HG02970 (cell line): Measurements from ENCODE around the gene SMPD1.

ENCODE experiments used
- ATAC-seq: cut with Tn5 transposase; IDR thresholded peaks from one replicate; pipeline ENCODE4 v1.9.1; 2021; ENCODE audit warnings: mild to moderate bottlenecking, moderate library complexity, moderate number of reproducible peaks; ENCODE audit not compliant: unreplicated experiment, low FRiP score

The SMPD1 gene

DNA sequence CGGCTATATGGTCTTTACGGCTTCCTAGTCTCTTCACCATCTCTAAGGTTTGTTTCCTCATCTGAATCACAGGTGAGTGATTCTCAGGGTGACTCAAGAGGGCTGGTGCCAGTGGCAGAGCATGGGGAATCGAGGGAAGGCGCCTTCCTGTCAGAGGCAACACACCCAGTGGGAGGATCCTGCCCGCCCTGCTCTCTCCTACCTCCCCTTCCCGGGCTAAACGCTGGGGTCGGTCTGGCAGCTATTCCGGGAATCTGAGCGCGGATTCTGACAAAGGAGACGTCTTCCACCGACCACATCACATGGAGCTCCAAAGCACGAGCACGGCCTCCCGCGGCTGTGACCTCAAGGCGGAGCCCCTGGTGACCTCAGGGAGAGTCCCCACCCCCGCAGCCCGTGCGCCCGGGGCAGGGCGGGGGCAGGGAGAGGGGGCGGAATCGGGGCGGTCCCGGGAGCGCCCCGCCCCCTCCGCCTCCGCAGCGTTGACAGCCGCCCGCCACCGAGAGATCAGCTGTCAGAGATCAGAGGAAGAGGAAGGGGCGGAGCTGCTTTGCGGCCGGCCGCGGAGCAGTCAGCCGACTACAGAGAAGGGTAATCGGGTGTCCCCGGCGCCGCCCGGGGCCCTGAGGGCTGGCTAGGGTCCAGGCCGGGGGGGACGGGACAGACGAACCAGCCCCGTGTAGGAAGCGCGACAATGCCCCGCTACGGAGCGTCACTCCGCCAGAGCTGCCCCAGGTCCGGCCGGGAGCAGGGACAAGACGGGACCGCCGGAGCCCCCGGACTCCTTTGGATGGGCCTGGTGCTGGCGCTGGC lies at the start of gene SMPD1:
Gene SMPD1 (plus strand): TSS at position 570 of the 813 bp plus-strand sequence. CDS start 125 bp downstream, at position 695.
- ATAC-seq, result peak; percentile 97

DNA sequence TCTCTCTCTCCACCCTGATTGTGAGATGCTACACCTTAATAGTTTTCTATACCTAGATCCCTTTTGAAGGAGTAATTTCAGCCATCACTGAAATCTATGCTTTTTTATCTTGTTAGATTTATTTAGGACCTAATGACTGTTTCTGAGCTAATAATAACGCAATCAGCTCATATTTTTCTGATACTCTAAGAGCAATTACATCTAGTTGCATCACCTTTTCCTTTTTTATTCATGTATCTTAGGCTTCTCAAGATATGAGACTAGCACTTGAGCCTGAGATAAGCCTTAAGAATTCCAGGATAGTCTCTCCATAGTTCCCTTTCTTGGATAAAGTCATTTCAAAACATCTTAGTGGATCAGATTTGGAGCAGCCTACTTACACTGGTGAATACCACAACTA lies 44.9 kb upstream of the SMPD1 start:
- ATAC-seq, result no peak

DNA sequence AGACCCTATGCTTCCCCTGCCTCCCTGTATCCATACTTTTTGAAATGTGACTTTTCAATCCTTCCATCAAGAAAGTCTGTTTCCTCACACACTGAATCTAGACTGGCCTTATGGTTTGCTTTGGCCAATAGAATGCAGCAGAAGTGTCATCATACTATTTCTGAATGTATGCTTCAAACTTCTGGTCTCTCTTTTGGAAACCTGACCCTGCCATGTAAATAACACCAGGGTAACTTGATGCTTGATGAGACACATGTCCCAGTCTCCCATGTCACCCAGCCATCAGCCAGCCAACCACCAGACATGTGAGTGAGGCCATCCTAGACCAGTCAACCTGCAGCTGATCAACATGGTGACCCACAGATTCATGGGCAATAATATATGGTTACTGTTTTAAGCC lies 40.2 kb upstream of the SMPD1 start:
- no peak for ATAC-seq

DNA sequence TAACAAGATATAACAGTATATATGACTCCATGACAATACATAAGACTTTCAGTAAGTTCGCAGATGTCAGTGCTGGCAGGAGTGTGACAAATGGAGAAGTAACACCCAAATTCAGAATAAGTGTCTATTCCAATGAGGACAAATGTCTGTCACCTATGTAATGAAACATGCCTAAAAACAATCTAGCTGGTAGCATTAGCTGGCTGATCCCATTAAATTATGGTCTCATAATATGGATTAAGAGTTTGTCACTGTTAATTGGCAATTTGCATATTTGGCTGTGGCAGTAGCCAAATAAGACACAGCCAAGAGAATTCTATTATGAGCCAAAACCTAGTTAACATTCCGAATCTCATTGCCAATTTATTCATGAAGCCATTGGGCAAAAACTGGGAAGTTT lies 39.8 kb upstream of the SMPD1 start:
- ATAC-seq, result no peak

DNA sequence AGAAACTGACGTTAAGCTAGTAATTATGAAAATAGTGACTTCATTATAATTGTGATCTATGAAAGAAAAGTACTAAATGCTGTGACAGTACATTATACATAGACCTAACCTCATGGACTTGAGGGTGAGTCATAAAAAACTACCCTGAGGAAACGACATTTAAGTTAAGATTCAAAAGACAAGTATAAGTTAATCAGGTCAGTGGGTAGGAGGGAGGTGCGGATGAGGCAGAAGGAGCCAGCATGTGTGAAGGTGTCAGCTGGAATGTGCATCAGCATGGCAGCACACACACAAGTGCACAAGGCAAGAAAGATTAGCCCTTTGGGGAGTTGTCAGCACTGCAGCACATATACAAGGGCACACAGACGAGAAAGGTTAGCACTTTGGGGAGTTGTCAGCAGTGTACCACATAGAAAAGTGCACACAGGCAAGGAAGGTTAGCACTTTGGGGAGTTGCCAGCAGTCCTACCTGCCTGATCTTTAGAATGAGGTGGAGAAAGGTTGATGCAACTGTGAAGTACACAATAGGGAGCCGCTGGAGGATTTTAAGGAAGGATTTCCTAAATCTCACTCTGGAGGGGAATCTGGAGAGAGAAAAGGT lies 38.4 kb upstream of the SMPD1 start:
- ATAC-seq, result no peak

DNA sequence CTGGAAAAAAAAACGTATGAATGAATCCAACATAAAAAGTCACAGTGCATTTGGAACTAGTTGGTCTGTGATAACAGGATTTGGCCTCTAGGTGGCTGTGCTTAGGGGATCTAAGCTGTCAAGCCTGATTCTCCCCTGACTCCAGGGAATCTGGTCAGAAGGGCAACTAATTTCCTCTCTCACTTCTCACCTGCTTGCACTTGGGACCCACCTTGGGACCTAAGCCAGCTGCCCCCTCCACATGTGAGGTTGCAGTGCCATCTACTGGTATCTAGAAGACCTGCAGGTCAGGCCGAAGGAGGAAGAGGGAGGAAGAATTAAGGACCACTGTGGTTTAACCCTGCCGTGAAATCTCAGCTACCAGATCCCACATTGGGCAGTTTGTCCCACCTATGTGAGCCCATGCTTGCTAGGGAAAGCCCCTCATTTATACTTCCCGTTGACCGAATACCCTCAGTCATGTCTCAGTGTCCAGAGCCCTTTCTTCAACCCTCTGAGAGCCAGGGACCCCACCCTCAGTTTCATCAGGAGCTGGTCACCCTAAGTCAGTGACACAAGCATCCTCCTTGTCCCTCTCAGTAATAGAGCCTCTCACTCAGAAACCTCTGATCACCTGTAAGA lies 36.8 kb upstream of the SMPD1 start:
- ATAC-seq, result no peak

DNA sequence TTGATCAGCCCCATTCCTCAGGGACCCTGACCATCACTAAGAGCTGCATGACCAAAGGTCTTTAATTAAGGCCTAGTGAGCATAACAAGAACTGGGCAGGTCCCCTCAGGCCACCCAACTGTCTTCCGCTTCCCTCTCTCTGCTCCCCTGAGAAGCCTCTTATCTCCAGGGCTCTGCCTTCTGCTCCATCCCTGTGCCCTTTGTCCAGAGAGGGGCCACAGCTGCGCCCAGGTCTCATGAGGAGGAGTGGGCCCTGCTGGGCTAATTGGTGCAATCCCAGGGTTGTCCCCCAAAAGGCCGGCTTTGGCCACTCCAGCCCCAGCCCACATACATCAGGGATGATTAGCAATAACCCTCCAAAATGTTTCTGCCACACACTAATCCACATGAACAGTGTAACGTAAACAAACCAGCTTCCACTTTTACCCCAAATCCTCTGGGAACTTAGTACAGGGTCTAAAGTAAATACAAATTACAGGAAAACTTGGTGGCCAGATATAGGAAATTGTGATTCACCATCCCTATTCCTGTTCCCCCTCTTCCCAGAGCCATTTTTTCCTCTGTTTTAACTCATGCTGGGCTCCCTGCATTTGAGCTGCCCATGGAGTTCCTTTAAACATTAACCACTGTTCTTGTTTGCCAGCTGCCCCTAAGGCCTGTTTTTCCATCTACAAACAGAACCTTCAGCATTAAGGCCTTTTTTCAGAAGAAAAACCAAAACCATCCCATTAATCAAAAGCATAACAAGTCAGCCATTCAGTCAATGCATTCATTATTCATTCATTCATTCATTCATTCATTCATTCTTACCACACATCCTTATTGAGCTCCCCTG lies 35.4 kb upstream of the SMPD1 start:
- ATAC-seq, result no peak

DNA sequence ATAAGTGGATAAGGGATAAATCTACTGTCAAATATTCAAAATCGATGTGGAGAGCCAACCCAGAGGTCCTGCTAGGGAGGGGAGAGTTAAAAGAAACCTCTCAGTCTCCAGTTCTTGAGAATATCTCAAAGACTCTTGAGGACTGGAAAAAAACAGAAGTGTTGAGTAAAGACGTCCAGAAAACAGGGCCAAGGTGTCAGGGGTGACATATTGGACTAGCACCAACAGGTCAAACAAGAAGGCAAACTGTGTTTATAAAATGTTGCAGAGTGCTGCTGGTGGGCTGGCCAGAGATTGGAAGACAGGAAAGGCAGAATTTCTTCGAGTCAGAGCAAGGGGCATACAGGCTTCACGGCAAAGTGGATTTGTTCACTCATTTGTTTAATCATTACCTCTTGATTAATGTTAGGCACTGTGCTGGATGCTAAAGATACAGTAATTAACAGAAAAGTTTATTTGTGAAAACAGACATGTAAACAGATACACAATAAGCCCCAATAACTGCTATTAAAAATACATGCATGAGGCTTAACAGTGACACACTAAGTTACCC lies 33.7 kb upstream of the SMPD1 start:
- ATAC-seq, result no peak

DNA sequence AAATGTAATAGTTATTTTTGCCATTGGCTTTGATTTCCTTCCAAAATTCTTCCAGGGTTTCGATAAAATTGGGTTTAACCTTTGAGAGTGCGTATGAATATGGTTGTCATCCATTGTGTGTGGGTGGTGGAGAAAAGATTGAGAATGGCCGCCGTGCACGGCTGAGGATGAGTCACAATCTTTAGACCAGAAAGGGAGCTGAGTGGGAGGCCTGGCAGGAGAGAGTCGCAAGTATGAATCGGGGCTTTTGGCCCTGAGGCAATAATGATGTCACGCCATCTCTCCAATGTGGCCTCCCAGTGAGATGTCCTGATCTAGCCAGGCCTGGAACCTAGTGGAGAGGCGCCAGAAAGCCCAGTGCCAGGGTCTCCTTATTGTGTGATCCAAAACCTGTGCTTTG lies 33.1 kb upstream of the SMPD1 start:
- ATAC-seq, result no peak

DNA sequence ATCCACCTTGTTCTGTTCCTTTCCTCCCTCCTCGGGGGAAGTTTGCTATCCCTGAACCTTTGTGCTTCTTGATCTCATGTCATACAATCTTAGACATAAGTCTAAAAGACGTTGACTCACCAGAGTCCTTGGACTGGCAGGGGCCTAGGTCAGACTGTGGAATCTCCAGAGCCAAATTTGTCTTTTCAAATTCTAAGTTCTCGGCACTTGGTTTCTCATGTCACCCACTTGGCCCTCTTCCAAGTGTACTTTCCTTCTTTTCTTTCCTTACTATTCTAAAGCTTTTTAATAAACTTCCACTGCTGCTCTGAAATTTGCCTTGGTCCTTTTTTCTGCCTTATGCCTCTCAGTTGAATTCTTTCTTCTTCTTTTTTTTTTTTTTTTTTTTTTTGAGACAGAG lies 30.1 kb upstream of the SMPD1 start:
- no peak for ATAC-seq

DNA sequence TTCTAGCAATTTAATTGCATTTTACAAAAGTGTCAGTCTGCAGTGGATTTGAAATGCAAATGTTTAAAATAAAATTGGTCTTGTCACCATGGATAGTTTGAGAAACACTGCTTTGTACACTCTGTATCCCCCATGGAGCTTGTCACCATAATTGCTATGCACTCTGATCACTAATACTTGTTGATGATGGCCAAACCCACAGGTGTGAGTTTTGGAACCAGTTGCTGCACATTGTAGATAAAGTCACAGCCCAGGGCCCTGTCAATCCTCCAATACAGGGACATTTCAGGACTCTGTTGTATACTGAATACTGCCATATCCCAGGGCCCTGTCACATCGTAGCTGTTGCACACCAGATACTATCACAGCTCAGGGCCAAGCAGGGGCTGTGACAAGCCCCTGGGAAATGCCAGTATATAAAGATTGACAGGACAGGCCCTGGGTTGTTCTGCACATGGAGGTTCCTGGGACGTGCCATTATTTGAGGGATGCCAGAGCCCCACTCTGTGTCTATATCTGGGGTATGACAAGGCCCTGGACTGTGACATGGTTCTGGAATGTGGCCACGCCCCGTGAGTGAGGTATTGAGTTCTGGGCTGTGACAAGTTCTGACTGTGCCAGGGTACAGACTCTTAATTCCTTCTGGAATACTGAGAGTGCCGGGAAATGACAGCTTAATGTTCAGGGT lies 27.9 kb upstream of the SMPD1 start:
- ATAC-seq, result no peak

DNA sequence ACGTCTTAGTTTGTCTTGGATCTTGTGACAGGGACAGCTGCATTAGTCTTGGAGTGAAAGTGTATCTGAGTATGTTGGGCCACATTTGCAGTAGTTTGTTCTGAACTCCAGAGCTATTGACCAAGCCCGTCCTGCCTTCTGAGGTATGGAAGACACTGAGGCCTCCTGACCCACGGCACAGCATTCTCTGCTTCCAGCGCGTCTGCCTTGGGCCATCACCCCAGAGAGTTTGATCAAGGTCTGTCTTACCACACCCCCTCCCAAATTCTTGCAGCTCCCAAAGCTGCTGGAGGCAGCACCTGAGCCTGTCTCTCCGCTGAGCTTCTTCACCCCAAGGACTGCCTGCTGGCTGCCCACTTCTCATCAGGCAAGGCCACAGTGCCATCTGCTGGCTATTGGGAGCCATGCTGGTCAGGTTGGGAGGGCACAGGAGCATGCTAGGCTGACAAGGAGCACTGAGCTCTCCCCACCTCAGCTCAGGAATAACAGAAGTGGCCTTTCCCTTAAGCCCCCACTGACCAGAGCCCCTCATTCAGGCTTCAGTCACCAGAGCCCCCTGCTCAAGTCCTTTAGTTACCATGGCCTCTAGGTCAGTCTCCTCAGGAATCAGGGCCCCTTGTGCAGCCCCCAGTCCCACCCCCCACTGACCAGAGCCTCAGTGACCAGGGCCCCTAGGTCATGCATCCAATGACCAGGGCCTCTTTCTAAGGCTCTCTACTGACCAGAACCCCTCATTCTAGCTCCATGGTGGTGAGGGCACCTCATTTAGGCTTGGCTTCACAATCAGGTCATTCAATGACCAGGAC lies 27.2 kb upstream of the SMPD1 start:
- ATAC-seq, result peak; percentile 81

DNA sequence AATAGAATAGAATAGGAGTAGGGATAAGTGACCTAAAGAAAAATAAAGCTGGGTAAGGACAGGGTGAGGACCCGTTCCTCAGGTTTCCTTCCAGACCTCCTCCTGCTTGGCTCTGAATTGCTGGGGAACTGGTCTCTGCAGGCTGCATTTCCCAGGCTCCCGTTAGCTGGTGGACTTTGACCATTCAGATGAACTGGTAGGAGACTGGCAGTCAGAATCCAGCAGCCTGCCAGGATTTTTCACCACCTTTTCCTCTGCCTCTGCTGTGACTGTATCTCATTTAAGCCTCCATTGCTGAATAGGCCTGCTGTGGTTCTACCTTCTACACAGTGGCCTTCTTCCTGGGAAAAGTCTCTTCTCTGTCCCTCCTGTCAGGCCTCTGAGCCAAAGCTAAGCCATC lies 24.6 kb upstream of the SMPD1 start:
- ATAC-seq, result no peak

DNA sequence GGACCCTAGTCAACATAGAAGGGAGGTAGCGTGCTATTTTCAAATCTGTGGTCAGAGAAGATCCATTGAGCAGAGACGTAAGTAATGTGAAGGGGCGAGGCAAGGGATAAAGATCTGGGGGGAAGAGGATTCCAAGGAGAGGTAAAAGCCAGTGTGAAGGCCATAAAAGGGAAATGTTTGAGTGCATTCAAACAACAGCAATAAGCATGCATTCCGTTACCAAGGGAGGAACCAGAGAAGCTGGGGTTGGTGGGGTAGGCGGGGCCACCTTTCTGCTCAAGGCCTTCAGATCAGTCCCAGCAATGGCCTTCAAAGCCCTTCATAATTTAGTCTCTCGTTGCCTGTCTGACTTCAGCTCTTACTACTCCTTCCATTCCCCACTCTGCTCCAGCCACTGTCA lies 18.4 kb upstream of the SMPD1 start:
- ATAC-seq, result no peak

DNA sequence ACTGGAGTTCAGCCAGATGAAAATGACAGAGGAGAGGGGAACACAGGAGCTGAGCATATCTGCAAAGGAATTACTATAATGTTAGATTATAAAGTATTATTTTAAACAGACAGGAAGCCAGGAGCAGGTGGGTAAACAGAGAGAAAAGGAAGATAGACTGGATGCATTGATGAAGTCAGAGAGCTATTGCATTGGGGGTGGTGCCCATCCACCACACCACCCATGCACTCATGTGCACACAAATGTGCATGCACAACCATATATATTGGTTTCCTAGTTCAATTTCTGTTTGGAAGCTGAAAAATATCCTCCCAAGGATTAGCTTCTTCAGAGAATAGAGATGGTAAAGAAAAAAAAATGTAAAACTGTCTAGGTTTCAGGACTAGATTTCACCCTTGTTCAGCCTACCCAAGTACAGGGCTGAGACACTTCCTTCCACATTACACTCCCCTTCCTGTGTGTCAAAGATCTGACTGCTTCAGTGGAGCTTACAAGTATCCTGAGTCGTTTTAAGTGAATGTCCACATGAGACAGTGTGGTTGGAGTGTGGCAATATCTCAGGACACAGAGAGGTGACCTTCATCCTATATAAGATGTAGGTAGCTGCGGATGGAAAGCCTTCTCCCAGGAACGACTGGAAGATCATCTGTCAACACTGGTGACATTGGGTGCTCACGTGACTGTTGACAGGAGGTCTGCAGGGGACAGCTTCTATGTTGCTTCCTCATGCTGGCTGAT lies 12.2 kb upstream of the SMPD1 start:
- no peak for ATAC-seq

DNA sequence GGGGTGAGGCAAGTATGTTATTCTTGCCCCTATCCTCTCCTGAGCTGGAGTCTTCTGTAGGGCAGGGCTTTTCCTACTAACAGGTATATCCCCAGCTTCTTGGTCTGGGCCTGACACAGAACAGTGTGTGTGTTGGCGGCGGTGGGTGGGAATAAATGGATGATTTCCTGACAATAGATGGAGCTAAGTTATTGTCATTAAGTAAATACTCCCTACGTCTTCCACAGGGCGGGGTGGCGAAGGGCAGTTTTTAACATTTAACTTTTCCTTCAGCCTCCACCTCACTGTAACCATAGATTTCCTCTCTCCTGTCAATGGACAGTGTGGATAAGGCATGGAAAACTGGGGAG lies 11.7 kb upstream of the SMPD1 start:
- ATAC-seq, result no peak

DNA sequence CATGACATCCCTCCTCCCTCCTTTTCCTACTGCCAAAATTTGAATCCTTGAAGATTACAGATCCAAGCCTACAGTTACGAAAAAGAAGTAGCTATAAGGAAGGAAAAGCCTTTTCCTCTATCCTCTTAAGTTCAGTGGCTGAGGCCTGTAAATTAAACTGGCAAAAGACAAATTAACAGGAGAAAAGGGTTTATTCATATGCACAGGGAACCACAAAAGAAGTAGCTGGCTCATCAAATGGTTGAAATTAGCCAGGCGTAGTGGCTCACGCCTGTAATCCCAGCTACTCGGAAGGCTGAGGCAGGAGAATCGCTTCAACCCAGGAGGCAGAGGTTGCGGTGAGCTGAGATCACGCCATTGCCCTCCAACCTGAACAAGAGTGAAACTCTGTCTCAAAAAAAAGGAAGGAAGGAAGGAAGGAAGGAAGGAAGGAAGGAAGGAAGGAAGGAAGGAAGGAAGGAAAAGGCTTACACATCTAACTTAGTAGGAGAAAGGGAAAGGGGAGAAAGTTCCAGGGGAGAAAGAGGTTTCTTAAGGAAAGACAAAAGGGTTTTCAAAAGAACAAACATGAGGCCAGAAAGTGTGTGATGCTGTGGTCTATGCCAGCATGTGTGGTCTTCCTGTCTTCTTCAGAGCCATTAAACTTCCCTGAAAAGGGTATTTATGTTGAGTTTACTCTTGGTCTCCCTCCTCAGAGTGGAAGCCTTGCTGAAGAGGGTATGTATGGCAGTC lies 5.1 kb upstream of the SMPD1 start:
- no peak for ATAC-seq
